NCI-H2196 (cell line): ENCODE results near the gene TRPM1.

Experiments
- DNase-seq: peaks from one replicate; lab custom pipeline; 2025; ENCODE audit not compliant: unreplicated experiment; lab: John Stamatoyannopoulos, UW

Gene TRPM1

GRCh38 chr15:31101262-31102038, at the start of gene TRPM1:
Gene TRPM1, minus strand, starts transcription at chr15:31101725. Its CDS starts 20,370 bp downstream, at chr15:31081355.
- no peak for DNase-seq

- DNase-seq = no peak
Observed at GRCh38 chr15:31150732-31151231, 49.3 kb upstream of the TRPM1 start.

GRCh38 chr15:31149987-31150386, 48.5 kb upstream of the TRPM1 start:
- DNase-seq = no peak

GRCh38 chr15:31149088-31149505, 47.6 kb upstream of the TRPM1 start:
- no peak for DNase-seq

- DNase-seq = no peak
Observed at GRCh38 chr15:31148297-31149087, 47.0 kb upstream of the TRPM1 start.

GRCh38 chr15:31147944-31148296, 46.4 kb upstream of the TRPM1 start:
- DNase-seq = no peak

- DNase-seq = no peak
Observed at GRCh38 chr15:31147456-31147855, 45.9 kb upstream of the TRPM1 start.

- DNase-seq = no peak
Observed at GRCh38 chr15:31145271-31145911, 43.9 kb upstream of the TRPM1 start.

GRCh38 chr15:31141792-31142191, 40.3 kb upstream of the TRPM1 start:
- DNase-seq = no peak

GRCh38 chr15:31136607-31137328, 35.2 kb upstream of the TRPM1 start:
- no peak for DNase-seq

GRCh38 chr15:31136016-31136415, 34.5 kb upstream of the TRPM1 start:
- DNase-seq = no peak

- no peak for DNase-seq
Observed at GRCh38 chr15:31135523-31135922, 34.0 kb upstream of the TRPM1 start.

- no peak for DNase-seq
Observed at GRCh38 chr15:31133890-31134289, 32.4 kb upstream of the TRPM1 start.

GRCh38 chr15:31131853-31132375, 30.4 kb upstream of the TRPM1 start:
- no peak for DNase-seq

- DNase-seq = no peak
Observed at GRCh38 chr15:31130576-31131237, 29.2 kb upstream of the TRPM1 start.

GRCh38 chr15:31129769-31130303, 28.3 kb upstream of the TRPM1 start:
- DNase-seq = no peak

- DNase-seq = peak; percentile 33
Observed at GRCh38 chr15:31128919-31129768, 27.6 kb upstream of the TRPM1 start.

GRCh38 chr15:31128477-31128876, 27.0 kb upstream of the TRPM1 start:
- DNase-seq = no peak
